Amniotic epithelial cell (primary cell): ENCODE results near the gene TJP1.
"Not testable (repeated sequence)": the region's sequence is repeated elsewhere in the genome, so short reads cannot be mapped to it uniquely, and the experiment has no call there.

ENCODE experiments used
- DNase-seq: peaks from one replicate; pipeline ENCODE4 v3.0.0-alpha.2; 2010; ENCODE audit warnings: low read depth

Gene TJP1

GRCh38 chr15:29838352-29839010 lies 16.2 kb upstream of the TJP1 start:
- no peak for DNase-seq

DNA sequence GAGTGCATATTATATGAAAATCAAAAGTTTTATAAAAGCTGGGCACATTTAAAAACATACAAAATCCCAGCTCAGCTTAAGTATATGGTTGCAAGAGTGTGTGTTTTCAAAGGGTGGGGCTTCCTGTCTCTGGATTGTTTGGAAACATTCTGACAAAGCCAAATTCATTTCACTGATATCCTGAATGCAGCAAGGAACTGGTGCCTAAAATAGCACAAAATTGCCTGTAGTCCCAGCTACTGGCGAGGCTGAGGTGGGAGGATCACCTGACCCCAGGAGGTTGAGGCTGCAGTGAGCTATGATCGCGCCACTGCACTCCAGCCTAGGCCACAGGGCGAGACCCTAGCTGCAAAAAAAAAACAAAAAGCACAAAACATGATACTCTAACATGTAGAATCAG lies 13.0 kb upstream of the TJP1 start:
- no peak for DNase-seq

DNA sequence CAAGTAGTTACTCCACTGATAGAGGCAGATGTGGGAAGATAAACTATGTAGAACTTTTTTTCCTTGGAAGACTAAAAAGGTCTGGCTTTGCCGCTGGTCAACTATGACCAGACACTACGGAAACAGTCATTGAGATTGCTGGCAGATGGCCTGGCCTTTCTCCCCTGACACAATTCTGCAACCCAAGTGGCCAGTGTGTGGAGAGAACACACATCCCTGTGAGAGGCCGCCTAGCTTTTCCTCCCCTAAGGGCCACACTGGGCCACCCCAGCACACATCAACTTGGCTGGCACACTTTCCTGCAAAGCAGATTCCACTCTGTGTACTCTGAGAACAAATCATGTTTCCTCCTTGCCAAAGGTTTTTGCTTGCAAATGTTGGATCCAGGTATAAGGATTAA lies 10.4 kb upstream of the TJP1 start:
- DNase-seq: no peak

- DNase-seq: no peak
Measured at GRCh38 chr15:29826908-29827820, 4.9 kb upstream of the TJP1 start.

- DNase-seq: no peak
Measured at GRCh38 chr15:29825227-29825626, 3.0 kb upstream of the TJP1 start.

GRCh38 chr15:29822684-29823459 lies 604 bp upstream of the TJP1 start:
- DNase-seq: peak; percentile 76

- DNase-seq: peak; percentile 69
Measured at GRCh38 chr15:29821416-29822099, 710 bp downstream of the TJP1 start.

- DNase-seq: no peak
Measured at GRCh38 chr15:29820394-29821154, 1.7 kb downstream of the TJP1 start.

GRCh38 chr15:29819979-29820378 lies 2.3 kb downstream of the TJP1 start:
- no peak for DNase-seq

DNA sequence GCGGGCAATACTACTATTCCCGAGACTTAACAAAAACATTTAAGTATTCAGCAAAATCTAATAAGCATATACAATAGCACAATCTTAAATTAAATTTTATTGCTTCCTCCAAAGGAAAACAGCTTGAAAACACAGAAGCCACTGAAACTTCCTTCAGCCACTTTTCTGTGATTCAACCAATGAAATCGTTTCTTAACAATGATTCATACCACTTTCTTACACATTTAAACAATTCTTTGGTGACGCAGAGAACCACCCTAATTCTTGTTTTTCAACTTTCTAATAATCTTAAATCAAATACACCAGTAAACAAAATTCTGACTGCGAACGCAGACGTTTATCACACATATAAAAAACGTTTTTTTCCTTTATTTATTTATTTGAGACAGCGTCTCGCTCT lies 4.1 kb downstream of the TJP1 start:
- no peak for DNase-seq

DNA sequence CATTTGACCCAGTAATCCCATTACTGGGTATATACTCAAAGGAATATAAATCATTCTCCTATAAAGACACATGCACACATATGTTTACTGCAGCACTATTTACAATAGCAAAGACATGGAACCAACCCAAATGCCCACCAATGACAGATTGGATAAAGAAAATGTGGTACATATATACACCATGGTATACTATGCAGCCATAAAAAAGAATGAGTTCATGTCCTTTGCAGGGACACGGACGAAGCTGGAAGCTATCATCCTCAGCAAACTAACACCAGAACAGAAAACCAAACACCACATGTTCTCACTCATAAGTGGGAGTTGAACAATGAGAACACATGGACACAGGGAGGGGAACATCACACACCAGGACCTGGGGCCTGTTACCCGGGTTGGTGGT lies 4.8 kb downstream of the TJP1 start:
- DNase-seq: not testable (repeated sequence)

DNA sequence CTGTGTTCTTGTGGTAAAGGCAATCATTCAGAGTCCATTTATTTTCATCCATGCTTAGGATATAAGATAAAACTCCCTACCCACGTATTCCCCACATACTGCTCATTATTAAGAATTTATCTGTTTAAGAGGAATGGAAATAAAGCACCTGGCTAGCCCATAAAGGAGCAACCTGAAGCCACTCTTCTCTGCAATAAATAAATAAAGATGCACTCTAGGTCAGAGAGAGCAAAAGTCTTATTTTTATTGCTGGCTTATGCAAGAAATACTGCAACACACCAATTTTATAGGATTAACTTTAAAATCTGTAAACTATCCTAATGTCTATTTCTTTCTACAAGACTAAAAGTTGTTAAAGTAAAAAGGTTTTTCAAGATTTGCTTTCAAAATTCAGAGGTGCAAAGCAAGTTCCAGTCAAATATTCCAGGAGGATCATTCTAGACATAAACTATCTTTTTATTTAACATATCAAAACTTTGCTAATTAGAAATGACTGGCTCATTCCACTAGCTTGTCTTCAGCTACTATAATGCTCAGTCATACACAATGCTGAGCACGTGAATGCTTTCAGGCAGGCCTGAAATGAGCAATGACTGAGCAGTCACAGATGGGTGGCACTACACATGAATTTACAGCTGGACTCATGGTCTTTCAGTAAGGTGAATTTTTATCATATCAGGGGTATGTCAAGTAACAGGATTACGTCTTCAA lies 7.1 kb downstream of the TJP1 start:
- DNase-seq: peak; percentile 48

- no peak for DNase-seq
Measured at GRCh38 chr15:29813009-29813408, 9.3 kb downstream of the TJP1 start.

- peak; percentile 84 for DNase-seq
Measured at GRCh38 chr15:29812384-29812694, 9.9 kb downstream of the TJP1 start.

GRCh38 chr15:29811691-29812383 lies 10.4 kb downstream of the TJP1 start:
- no peak for DNase-seq

DNA sequence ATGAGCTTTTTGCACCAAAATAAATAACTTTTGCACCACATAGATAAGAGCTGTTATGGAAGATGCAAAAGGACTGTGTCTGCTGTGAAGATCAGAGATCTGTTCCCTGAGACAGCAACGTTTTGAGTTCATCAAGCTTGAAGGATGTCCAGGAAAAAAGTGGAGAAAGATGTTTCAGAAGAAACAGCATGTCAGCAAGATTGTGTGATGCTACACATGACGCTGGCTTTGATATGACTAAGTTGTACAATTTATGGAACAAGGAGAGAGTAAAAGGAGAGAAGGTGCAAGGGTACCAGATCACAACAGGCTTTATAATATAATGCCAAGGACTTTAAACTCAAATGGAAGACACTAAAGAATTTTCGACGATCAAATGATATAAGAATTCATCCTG lies 16.6 kb downstream of the TJP1 start:
- no peak for DNase-seq

DNA sequence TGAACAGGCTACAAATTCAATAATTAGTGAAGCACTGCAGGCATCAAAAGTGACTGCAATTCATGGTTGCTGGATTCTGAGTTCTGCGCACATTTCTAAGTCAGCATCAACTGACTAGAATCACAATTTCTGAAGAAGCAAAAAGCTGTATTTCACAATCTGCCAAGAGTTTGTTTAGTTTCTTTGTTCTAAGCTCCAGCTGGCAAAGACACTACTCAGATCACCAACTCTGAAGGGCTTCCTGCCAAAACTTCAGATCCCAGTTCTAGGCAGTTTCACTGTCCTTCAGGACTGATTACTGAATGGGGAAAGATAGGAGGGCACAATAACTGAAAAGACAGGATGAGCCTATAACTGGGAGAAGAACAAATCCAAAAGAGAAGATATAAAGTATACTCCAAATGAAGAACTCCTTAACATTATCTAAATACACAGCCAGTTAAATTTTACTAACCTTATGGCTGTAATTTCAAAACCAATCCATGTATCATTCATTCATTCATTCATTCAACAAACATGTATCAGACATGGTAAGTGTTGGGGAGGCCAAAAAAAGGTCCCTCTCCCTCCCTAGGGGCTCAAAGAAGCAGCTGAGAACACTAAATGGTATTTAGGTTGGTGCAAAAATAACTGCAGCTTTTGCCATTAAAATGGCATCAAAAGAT lies 17.1 kb downstream of the TJP1 start:
- DNase-seq: peak; percentile 90

GRCh38 chr15:29802411-29802810 lies 19.9 kb downstream of the TJP1 start:
- DNase-seq: no peak

GRCh38 chr15:29800491-29801366 lies 21.5 kb downstream of the TJP1 start:
- no peak for DNase-seq
